GM21447 (cell line): Measurements from ENCODE around the gene CCDC63.
"Not testable (repeated sequence)": the region's sequence is repeated elsewhere in the genome, so short reads cannot be mapped to it uniquely, and the experiment has no call there.

Experiments used
- ATAC-seq: cut with Tn5 transposase; IDR thresholded peaks from one replicate; pipeline ENCODE4 v1.9.1; 2021; ENCODE audit not compliant: unreplicated experiment

The CCDC63 gene

GRCh38 chr12:110943373-110943772 lies 96.6 kb downstream of the CCDC63 start:
- ATAC-seq = no peak

DNA sequence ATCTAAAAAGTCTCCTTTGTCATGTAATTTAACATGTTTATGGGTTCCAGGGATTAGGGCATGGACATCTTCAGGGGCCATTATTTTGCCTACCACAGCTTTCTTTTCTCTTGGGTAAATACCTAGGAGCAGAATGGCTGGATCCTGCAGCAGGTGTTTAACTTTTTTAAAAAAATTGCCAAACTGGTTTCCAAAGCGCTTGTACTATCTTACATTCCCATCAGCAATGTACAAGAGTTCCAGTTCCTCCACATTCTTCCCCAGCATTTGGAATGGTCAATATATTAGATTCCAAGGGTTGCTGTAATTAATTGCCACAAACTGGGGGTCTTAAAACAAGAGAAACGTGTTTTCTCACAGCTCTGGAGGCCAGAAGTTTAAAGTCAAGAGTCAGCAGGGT lies 101.3 kb downstream of the CCDC63 start:
- no peak for ATAC-seq

DNA sequence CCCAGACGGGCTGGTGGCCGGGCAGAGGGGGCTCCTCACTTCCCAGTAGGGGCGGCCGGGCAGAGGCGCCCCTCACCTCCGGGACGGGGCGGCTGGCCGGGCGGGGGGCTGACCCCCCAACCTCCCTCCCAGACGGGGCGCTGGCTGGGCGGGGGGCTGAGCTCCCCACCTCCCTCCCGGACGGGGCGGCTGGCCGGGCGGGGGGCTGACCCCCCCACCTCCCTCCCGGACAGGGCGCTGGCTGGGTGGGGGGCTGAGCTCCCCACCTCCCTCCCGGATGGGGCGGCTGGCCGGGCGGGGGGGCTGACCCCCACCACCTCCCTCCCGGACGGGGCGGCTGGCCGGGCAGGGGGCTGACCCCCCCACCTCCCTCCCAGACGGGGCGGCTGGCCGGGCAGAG lies 103.7 kb downstream of the CCDC63 start:
- not testable (repeated sequence) for ATAC-seq

- not testable (repeated sequence) for ATAC-seq
Measured at GRCh38 chr12:110950867-110951266, 104.1 kb downstream of the CCDC63 start.
